GM18526 (cell line): ENCODE results near the gene TPCN1.

ENCODE experiments used
- POLR2A ChIP-seq: IDR thresholded peaks from 3 replicates; pipeline ENCODE4 v1.6.1; 2011; ENCODE audit not compliant: insufficient read length; ENCODE audit errors: extremely low read depth

Gene TPCN1

DNA sequence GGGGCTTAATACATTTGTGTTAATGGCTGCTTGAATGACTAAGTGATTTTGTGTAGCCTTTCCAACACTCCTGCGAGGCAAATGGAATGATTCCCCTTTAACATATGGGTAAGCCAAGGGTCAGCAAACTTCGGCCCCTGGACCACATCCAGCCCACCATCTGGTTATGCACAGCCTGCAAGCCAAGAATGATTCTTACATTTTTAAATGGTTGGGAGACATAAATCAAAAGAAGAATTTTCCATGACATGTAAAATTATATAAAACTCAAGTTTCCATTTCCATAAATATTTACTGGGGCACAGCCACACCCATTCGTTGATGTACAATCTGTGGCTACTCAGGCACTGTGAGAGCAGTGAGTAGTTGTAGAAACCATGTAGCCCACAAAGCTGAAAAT lies 104.7 kb downstream of the TPCN1 start:
- no peak for TF ChIP-seq POLR2A

DNA sequence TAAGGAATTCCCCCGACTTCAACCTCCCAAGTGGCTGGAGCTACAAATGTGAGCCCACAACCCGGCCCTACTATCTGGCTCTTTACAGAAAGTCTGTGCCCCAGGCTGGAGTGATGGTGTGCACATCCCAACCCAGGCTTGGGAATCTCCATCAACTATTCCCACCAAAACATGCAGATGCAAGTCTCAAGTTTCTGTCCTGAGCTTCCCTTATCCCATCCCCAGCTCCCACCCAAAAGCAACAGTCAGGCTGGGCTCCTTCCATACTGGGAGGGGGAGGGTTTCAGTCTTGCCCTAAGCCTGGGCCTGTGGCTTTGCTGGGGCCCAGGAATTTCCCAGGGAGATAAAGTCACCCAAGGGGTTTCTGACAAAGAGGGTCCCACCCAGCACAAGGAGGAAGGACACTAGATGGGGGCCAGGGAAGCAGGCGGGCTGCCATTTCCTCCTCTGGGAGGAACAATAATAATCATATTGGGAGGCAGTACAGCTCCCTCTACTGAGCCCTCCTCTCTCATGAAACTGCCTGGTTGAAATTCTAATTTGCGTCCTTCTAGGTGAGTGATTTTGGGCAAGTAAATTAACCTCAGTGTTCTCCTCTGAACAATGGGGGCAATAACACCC lies 105.6 kb downstream of the TPCN1 start:
- no peak for TF ChIP-seq POLR2A

DNA sequence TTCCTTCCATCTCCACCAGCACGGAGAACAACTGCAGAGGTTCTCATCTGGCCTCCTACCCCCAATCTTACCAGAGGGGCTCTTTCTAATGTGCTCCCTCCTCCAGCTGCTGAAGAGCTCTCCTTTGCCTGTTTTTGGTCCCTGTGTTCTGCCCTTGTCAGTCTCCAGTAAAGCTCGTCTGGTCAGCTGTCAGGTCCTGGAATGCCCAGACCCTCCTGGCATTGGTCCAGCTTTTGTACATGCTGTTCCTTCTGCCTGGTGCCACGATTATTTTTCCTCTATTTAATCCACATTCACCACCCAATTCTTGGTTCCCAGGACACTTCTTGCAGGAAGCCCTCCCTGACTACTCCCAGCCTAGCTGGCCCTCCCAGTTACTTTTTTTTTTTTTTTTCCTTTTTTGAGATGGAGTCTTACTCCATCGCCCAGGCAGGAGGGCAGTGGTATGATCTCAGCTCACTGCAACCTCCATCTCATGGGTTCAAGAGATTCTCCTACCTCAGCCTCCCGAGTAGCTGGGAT lies 107.2 kb downstream of the TPCN1 start:
- TF ChIP-seq POLR2A = no peak

DNA sequence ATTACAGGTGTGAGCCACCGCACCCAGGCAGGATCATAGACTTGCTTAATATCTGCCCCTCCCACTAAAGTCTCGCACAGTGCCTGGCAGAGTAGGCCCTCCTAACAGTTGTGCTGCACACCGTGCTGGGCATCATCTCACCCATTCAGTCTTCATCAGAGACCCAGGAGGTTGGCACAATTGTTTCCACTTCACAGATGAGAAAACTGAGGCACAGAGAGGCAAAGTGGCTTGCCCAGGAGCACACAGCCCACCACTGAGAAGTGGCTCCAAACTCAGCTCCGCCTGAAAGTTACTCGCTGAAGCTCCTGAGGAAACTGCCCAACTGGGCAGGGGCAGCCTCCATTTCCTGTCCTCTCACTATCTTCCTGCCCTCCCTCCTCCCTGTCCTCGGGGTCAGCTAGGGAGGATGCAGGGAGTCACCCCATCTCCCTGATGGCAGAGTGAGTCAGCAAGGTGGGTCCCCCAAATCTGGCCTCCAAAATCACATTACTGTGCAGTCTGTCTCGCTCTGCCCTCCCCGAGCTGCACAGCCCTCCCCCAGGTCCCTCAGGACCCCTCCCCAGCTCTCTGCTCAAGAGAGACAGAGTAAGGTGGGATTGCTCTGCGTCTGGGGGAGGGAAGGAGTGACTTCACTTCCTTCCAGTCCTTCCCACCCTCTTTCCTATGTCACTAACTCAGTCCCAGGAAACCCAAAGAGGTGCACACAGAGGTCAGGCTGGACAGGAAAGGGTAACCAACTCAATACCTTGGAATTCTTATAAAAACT lies 107.9 kb downstream of the TPCN1 start:
- no peak for TF ChIP-seq POLR2A

DNA sequence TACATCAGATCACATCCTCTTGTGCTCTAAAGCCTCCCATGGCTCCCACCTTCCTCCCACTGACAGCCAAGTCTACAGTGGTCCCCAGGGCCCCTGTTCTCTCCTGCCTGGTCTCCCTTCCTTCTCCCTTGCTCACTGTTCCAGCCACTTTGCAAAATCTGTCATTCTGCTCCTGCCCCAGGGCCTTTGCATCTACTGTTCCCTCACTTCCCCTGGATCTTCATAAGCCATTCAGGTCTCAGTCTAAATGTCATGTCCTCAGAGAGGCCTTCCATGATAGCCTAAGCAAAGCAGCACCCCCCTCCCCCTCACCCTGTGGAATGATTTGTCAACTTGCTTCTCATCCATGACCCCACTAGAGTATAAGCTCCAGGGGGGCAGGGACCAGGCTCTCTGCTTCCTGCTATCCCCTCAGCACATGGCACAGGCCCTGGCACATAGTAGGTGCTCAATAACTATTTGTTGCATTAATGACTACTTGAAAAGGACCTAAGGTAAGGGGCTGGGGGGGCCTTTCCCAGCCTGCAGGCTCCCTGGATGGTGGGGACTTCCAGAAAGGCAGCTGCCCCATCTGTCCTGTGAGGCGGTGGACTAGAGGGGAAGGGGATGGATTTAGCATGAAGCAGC lies 108.6 kb downstream of the TPCN1 start:
- TF ChIP-seq POLR2A = no peak

DNA sequence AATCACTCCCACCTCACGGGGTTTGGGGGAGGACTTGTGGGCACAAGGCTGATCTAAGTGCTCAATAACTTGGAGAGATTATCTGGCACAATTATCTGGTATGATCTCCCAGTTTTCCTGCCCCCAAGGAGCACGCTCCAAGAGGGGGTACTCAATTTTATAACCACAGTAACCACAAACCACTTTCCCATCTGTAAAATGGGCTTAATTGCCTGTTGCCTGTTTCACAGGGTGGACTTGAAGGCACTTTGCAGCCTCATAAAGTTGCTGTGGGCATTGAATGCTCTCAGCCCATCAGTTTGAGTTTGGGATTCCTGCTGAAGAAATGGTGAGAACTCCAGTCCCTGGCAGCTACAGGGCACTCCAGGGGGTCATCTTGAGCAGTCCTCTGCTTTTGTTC lies 109.2 kb downstream of the TPCN1 start:
- TF ChIP-seq POLR2A = no peak

DNA sequence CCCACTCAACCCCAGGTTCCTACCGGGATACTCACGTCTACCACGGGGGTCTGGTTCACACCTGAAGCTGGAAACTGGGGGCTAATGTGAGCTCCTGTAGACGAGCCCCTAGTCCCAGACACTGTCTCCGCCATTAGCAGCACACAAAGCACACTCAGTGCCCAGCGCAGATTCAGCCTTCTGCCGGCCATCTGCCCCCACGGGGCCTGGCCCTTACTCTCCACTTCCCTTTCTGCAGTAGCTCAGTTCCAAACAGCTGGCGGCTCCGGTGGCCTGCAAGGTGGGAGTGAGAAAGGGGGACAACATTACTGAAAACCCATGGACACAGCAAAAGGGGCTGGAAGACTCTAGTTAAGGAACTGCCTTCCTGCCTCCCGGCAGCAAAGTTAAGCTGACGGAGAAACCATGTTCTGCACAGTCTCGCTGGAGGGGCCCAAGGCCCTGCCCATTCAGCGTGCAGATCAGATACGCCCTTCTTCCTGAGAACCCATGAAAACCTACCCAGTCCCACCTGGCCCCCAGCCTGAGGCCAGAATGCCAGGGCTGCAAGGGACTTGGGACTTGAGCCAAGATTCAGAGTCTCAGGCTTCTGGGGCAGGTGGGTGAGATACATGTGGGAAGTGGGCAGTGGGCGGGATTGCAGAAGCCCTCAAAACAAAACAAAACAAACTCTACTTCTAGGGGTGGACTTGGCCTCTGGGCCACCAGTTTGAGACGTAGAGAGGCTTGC lies 111.6 kb downstream of the TPCN1 start:
- TF ChIP-seq POLR2A = no peak

DNA sequence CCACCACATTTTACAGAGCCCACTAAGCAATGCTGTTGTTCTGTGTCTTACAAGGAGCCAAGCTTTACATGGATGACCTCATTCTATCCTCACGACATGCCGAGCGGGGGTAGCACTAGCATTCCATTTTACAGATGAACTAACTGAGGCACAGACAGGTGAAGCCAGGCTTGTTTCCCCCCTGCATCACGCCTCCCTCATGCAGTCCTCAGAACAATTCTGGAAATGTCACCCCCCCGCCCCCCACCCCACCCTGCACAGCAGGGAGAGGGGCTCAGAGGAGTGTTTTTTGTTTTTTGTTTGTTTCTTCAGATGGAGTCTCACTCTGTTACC lies 112.1 kb downstream of the TPCN1 start:
- no peak for TF ChIP-seq POLR2A

DNA sequence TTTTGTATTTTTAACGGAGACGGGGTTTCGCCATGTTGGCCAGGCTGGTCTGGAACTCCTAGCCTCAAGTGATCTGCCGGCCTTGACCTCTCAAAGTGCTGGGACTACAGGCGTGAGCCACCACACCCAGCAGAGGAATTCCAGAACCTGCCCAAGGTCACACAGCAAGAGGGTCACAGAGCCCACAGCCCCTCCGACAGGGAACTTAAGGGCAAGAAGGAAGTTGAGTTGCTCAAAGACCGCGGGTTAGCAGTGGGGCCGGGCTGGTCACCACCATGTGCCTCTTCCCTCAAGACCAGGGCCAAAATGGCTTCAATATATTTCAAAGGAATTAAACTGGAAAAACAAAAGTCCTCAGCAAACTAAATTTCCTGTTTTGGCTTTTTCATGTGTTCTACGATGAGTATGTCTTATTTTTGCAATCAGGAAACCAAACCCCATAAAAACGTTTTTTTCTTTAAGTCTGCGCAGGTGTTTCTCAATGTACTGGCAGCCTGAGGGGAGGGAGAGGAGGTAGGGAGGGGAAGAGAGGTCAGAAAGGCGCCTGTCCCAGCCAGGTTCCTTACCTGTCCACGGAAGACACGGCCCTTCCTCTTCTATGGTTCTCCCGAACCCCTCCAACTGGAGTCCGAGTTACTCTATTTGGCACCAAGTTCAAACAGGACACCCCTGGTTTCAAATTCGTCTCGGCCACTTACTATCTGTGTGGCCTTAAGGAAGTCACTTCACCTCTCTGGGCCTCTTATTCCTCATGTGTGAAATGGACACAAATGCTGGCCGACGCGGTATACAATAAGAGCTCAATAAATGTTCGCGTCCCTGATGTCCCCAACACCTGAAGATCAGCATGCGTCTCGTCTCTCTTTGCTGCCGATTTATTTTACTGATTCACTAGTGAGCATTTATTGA lies 112.9 kb downstream of the TPCN1 start:
- TF ChIP-seq POLR2A = no peak

DNA sequence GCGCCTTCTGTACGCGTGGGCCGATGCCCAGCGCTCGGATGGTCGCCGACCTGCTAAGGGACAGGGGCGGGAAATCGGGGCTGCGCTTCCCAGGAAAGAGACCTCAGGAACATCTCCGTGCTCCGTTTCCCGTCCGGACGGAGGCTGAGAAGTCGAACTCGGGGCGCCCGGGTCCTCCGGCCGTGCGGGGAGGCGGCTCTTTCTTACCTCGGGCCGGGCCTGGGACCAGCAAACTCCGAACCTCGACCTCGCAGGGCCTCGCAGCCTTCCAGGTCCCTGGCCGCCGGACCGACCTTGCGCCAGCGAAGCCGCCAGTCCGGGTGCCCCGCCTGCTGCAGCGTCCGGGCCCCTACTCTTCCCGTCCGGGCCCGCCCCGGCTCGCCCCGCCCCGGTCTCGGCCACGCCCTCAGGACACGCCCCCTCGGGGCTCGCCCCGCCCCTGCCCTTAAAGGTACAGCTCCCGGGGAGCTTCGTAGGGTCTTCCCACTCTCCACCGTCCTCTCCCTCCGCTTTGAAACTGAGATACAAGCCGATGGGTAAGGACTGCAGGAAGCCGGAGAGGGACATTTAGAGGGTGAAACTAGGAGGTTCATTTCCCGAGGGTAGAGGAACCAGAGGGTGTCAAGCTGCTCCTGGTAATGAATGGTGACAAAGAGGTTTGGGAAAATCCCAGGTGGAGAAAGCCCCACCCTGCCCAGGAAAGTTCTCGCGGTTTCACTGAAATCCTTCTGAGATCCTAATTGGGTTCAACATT lies 113.7 kb downstream of the TPCN1 start, which contains the start of gene SLC8B1:
SLC8B1 (minus strand) TSS at position 324 of the 754 bp plus-strand sequence. CDS start 2,231 bp downstream, outside the sequence.
- TF ChIP-seq POLR2A = peak; percentile 78

DNA sequence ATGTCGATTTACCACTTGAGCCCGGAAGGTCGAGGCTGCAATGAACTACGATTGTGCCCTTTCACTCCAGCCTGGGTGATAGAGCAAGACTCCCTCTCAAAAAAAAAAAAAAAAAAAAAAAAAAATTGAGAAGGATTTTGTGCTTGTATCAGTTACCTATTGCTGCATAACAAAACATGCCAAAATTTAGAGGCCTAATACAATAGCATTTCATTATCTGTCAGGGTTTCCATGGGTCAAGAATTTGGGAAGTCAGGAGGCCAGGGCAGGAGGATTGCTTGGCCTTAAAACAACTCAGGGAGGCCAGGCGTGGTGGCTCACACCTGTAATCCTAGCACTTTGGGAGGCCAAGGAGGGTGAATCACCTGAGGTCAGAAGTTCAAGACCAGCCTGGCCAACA lies 118.3 kb downstream of the TPCN1 start:
- no peak for TF ChIP-seq POLR2A

DNA sequence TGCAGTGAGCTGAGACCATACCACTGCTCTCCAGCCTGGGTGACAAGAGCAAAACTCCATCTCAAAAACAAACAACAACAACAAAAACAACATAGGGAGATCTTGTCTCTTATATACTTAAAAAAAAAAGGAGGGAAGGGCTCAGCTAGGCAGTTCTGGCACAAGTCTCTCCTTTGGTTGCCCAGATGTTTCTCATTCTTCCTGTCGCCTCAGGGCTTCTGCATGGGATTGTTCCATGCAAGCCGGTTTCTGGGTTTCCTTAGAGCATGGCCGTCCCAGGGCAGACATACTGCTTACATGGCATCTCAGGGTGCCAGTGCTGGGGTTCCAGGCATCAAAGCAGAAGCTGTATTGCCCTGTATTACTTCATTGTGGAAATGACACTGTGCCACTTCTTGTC lies 118.8 kb downstream of the TPCN1 start:
- no peak for TF ChIP-seq POLR2A

DNA sequence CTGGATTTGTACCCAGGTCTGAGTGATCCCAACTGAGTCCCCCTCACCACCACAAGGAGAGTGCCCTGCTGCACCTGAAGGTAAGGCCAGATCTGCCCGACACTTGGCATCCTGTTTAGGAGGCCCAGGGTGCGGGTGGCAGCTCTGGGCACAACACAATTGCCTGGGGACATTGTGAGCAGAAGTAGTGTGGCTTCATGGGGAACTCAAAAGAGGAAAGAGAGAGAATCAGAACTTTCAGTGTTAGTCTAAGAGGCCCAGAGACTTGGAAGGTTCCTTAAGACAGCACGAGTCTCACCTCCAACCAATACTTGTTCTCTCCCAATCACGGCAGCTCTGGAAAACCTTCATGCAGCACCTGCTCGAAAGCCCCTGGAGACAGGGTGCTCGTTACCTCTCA lies 120.3 kb downstream of the TPCN1 start:
- no peak for TF ChIP-seq POLR2A

DNA sequence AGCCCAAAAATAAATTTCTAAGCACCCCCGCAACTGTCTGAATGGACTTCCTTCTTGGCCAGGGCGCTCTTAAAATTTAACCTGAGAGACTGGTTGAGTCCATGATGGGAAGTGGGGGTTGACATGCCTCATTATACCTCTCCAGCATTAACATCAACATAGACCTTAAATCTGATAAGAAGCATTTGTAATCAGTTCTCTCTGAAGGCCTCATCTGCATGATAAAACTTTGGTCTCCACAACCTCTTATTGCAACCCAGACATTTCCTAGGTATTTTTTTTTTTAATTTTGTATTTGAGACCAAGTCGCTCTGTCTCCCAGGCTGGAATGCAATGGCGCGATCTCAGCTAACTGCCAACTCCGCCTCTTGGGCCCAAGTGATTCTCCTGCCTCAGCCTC lies 124.1 kb downstream of the TPCN1 start:
- TF ChIP-seq POLR2A = no peak

DNA sequence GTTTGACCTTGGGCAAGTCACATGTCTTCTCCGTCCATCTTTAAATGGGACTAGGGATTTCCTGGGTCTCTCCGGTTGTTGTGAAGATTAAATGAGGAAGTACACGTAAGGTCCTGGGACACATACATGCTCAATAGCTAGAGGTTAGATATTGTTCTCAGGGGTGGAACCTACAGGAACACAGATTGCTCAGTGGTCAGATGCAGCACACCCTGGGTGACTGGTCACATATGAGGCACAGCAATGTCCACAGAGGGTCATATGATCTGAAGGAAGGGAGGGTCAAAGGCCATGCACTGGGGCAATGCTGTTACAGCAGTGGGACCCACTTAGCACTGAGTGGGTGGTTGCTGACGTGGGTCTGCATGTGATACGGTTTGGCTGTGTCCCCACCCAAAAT lies 125.1 kb downstream of the TPCN1 start:
- TF ChIP-seq POLR2A = no peak
